ENCODE data around the gene SPSB2.

Gene SPSB2

GRCh38 chr12:6821591-6822425, 51.3 kb downstream of the SPSB2 start, which contains the start of gene GPR162 (continued):
- TF ChIP-seq ZBTB48 (tag by site-specific recombination; IDR thresholded peaks at IDR 0.05): peak; percentile 94
- TF ChIP-seq KLF1 (tag by site-specific recombination; IDR thresholded peaks at IDR 0.05): peak; percentile 61; the same call in 1 of the 2 replicates
- TF ChIP-seq ZNF645 (tag by site-specific recombination; IDR thresholded peaks at IDR 0.05): no peak
- TF ChIP-seq ZNF518A (tag by site-specific recombination; conservative IDR thresholded peaks at IDR 0.05; ENCODE audit: low read depth): no peak
- TF ChIP-seq ZNF707 (tag by site-specific recombination; IDR thresholded peaks at IDR 0.05): no peak
- TF ChIP-seq ZBTB10 (tag by site-specific recombination; IDR thresholded peaks at IDR 0.05): peak; percentile 72
- TF ChIP-seq KLF9 (tag by site-specific recombination; IDR thresholded peaks at IDR 0.05; ENCODE audit: low read depth): 0 out of 2 replicates have a peak, but pooled peaks have one; percentile 8
- TF ChIP-seq KLF10 (tag by site-specific recombination; IDR thresholded peaks at IDR 0.05): no peak
- TF ChIP-seq ZNF18 (tag by site-specific recombination; IDR thresholded peaks at IDR 0.05): no peak
- TF ChIP-seq EGR2 (tag by site-specific recombination; IDR thresholded peaks at IDR 0.05; ENCODE audit: low read depth): peak; percentile 67
- 0 out of 2 replicates have a peak, but pooled peaks have one; percentile 24 for TF ChIP-seq ZBTB17 (tag by site-specific recombination; IDR thresholded peaks at IDR 0.05)
- peak; percentile 61; the same call in 1 of the 2 replicates for TF ChIP-seq PATZ1 (tag by site-specific recombination; IDR thresholded peaks at IDR 0.05)
- TF ChIP-seq ZXDB (tag by site-specific recombination; IDR thresholded peaks at IDR 0.05): 0 out of 2 replicates have a peak, but pooled peaks have one; percentile 13
- TF ChIP-seq ZBTB20 (tag by site-specific recombination; IDR thresholded peaks at IDR 0.05): peak; percentile 44; the same call in 1 of the 2 replicates
- TF ChIP-seq CTCF (tag by site-specific recombination; IDR thresholded peaks at IDR 0.05): no peak
- no peak for TF ChIP-seq ZNF768 (tag by site-specific recombination; IDR thresholded peaks at IDR 0.05)
- no peak for TF ChIP-seq TSHZ1 (tag by site-specific recombination; IDR thresholded peaks at IDR 0.05; ENCODE audit: borderline replicate concordance)
- no peak; the same call in 1 of the 2 replicates for TF ChIP-seq ZBTB21 (tag by site-specific recombination; IDR thresholded peaks at IDR 0.05)
- TF ChIP-seq ZNF146 (tag by site-specific recombination; IDR thresholded peaks at IDR 0.05): no peak
- TF ChIP-seq ZEB2 (tag by site-specific recombination; IDR thresholded peaks at IDR 0.05): peak; percentile 21; the same call in 1 of the 2 replicates
